ENCODE measurements around the gene DMRTB1.

DMRTB1 gene

DNA sequence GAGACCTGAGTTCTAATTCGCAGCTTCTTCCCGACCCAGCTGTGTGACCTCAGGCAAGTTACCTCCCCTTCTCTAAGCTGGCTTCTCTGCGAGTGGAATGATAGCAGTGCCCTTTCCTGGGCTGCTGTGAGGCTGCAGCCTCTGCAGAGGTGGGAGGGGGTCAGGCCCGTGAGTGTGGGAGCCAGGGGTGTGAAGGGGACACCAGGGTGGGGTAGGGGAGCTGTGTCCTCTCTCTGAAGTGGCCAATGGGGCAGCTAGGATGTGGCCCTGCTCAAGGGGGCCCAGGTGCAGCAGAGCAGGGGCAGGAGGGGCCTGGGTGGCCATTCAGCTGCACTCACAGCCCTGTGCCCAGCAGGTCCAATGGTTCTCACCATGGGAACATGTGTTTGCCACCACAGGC lies 24.5 kb downstream of the DMRTB1 start:
- H3K27ac ChIP-seq (ENCODE audit: low read depth, low read length): no peak overlapping the region
- no peaks in the 10 kb centered on the region for H3K4me1 ChIP-seq (ENCODE audit: control insufficient read depth, low read length)
- TF ChIP-seq, protein P1, sequence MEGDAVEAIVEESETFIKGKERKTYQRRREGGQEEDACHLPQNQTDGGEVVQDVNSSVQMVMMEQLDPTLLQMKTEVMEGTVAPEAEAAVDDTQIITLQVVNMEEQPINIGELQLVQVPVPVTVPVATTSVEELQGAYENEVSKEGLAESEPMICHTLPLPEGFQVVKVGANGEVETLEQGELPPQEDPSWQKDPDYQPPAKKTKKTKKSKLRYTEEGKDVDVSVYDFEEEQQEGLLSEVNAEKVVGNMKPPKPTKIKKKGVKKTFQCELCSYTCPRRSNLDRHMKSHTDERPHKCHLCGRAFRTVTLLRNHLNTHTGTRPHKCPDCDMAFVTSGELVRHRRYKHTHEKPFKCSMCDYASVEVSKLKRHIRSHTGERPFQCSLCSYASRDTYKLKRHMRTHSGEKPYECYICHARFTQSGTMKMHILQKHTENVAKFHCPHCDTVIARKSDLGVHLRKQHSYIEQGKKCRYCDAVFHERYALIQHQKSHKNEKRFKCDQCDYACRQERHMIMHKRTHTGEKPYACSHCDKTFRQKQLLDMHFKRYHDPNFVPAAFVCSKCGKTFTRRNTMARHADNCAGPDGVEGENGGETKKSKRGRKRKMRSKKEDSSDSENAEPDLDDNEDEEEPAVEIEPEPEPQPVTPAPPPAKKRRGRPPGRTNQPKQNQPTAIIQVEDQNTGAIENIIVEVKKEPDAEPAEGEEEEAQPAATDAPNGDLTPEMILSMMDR (IDR thresholded peaks at IDR 0.05; ENCODE audit: low read depth, low read length, poor library complexity, severe bottlenecking): no peak
- TF ChIP-seq EZH2phosphoT487 (IDR thresholded peaks at IDR 0.05; ENCODE audit: borderline replicate concordance, low read length): no peak
- no peaks in the 10 kb centered on the region for H3K9me2 ChIP-seq (replicated peaks; ENCODE audit: control insufficient read depth, low read length)
- no peak overlapping the region for H3K4me3 ChIP-seq (ENCODE audit: low read length)
- H3K27me3 ChIP-seq (ENCODE audit: control insufficient read depth, low read length): no peaks in the 10 kb centered on the region; the same call in 1 of the 2 replicates
- H3K79me2 ChIP-seq (ENCODE audit: control insufficient read depth, low read length): no peaks in the 10 kb centered on the region
- no peaks in the 10 kb centered on the region for H3K9me3 ChIP-seq (ENCODE audit: control insufficient read depth, insufficient read depth, low read length)
- no peaks in the 10 kb centered on the region for H3F3A ChIP-seq (ENCODE audit: control insufficient read depth, insufficient read depth)
- H3K36me3 ChIP-seq (ENCODE audit: control insufficient read depth, low read length): no peaks in the 10 kb centered on the region
- H4K20me1 ChIP-seq (ENCODE audit: control insufficient read depth, insufficient read depth, low read depth, low read length): no peaks in the 10 kb centered on the region
- H3K4me2 ChIP-seq (ENCODE audit: low read length): no peak overlapping the region

GRCh38 chr1:53484705-53485477 lies 25.7 kb downstream of the DMRTB1 start:
- H3K9me2 ChIP-seq (replicated peaks; ENCODE audit: control insufficient read depth, low read length): no peaks in the 10 kb centered on the region
- H3K4me3 ChIP-seq (ENCODE audit: low read length): no peak overlapping the region
- no peaks in the 10 kb centered on the region for H3K9me3 ChIP-seq (ENCODE audit: control insufficient read depth, insufficient read depth, low read length)
- H3F3A ChIP-seq (ENCODE audit: control insufficient read depth, insufficient read depth): no peaks in the 10 kb centered on the region
- H3K36me3 ChIP-seq (ENCODE audit: control insufficient read depth, low read length): no peaks in the 10 kb centered on the region
- TF ChIP-seq EZH2phosphoT487 (IDR thresholded peaks at IDR 0.05; ENCODE audit: borderline replicate concordance, low read length): no peak
- TF ChIP-seq, protein P1 (IDR thresholded peaks at IDR 0.05; ENCODE audit: low read depth, low read length, poor library complexity, severe bottlenecking): no peak
- no peaks in the 10 kb centered on the region for H3K79me2 ChIP-seq (ENCODE audit: control insufficient read depth, low read length)
- H3K4me2 ChIP-seq (ENCODE audit: low read length): no peak overlapping the region
- H3K27me3 ChIP-seq (ENCODE audit: control insufficient read depth, low read length): no peaks in the 10 kb centered on the region; the same call in 1 of the 2 replicates
- no peaks in the 10 kb centered on the region for H3K4me1 ChIP-seq (ENCODE audit: control insufficient read depth, low read length)
- no peak overlapping the region for H3K27ac ChIP-seq (ENCODE audit: low read depth, low read length)
- H4K20me1 ChIP-seq (ENCODE audit: control insufficient read depth, insufficient read depth, low read depth, low read length): no peaks in the 10 kb centered on the region

DNA sequence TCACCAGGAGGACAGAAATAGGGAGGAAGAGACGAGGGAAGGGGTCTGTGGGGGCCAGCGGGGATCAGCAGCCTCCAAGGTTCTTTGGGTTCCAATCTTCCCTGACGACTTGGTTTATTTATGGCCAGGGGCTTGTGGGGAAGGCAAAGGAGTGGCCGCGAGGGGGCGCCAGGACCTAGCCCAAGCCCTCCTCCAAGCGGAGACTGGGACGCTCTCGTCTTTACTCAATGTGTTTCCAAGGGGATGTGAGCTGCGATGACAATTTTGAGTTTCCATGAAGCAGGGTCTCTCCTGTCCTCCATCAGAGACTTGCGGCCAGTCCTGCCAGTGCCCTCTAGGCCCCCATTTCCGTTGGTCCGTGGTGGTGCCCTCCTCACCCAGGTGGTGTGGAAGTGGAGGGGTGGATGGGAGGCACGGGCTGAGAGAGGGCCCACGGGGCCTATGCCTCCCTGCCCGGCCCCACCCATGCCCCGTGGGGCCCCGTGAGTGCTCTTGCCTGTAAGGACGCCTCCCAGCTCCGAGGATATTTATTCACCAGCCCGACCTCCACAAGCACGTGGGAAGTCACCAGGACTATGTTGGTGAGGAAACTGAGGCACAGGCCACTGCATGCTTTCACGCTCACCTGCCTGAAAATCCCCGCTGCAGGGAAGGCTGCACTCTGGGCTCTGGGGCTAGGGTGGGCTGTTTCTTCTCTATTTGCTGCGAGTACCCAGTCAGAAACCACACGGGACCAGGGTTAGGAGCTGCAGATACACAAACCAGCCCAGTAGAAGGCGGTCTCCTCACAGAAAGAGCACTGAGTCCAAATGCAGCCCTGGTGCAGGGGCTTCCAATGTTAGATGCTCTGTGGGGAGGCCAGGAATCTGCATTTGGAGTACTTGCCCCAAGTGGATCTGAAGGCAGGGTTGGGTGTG lies 26.5 kb downstream of the DMRTB1 start:
- Histone ChIP-seq H3K4me2 (ENCODE audit: low read length) (no peak overlapping the region), H3K9me3 (ENCODE audit: control insufficient read depth, insufficient read depth, low read length) (no peaks in the 10 kb centered on the region)
- TF ChIP-seq, protein P1 (IDR thresholded peaks at IDR 0.05; ENCODE audit: low read depth, low read length, poor library complexity, severe bottlenecking): peak; percentile 96
- no peak for TF ChIP-seq EZH2phosphoT487 (IDR thresholded peaks at IDR 0.05; ENCODE audit: borderline replicate concordance, low read length)

More for the DNA sequence above, 26.5 kb downstream of the DMRTB1 start:
- H3F3A ChIP-seq (ENCODE audit: control insufficient read depth, insufficient read depth): no peaks in the 10 kb centered on the region
- H3K9me2 ChIP-seq (replicated peaks; ENCODE audit: control insufficient read depth, low read length): no peaks in the 10 kb centered on the region
- no peaks in the 10 kb centered on the region for H3K4me1 ChIP-seq (ENCODE audit: control insufficient read depth, low read length)
- no peaks in the 10 kb centered on the region for H3K36me3 ChIP-seq (ENCODE audit: control insufficient read depth, low read length)
- H3K4me3 ChIP-seq (ENCODE audit: low read length): no peak overlapping the region
- H4K20me1 ChIP-seq (ENCODE audit: control insufficient read depth, insufficient read depth, low read depth, low read length): no peaks in the 10 kb centered on the region
- H3K79me2 ChIP-seq (ENCODE audit: control insufficient read depth, low read length): no peaks in the 10 kb centered on the region
- no peaks in the 10 kb centered on the region for H3K27me3 ChIP-seq (ENCODE audit: control insufficient read depth, low read length)
- no peak overlapping the region for H3K27ac ChIP-seq (ENCODE audit: low read depth, low read length)
